HL-60/S4 treated with retinoic acid at 250 ng/mL for 4 days and 3 days (cell line): ENCODE measurements around the gene NME3.

Experiments used
- in situ Hi-C: fragments of 300-500 bp; cut with MboI; formaldehyde crosslinking; loops from 2 replicates; pipeline ENCODE4 v1.7.0; 2022; ENCODE audit warnings: low sequenced_read_pairs

Gene NME3

GRCh38 chr16:1770328-1771187, 785 bp downstream of the NME3 start:
- in situ Hi-C loops = no loop called here

GRCh38 chr16:1769402-1770300, 1.7 kb downstream of the NME3 start:
- in situ Hi-C loops = no loop called here

GRCh38 chr16:1768767-1769401, 2.5 kb downstream of the NME3 start:
- in situ Hi-C loops = no loop called here

GRCh38 chr16:1768061-1768766, 3.1 kb downstream of the NME3 start:
- in situ Hi-C loops = no loop called here

- in situ Hi-C loops = no loop called here
These were observed 4.0 kb downstream of the NME3 start for GRCh38 chr16:1767116-1767994.

- in situ Hi-C loops = no loop called here
These were observed 4.6 kb downstream of the NME3 start for GRCh38 chr16:1766701-1767100.

- in situ Hi-C loops = no loop called here
These were observed 5.1 kb downstream of the NME3 start for GRCh38 chr16:1766231-1766630.

- in situ Hi-C loops = no loop called here
These were observed 5.5 kb downstream of the NME3 start for GRCh38 chr16:1765826-1766225.

- in situ Hi-C loops = no loop called here
These were observed 6.4 kb downstream of the NME3 start for GRCh38 chr16:1764971-1765370.

- in situ Hi-C loops = no loop called here
These were observed 7.5 kb downstream of the NME3 start for GRCh38 chr16:1763521-1764511.

- in situ Hi-C loops = no loop called here
These were observed 8.3 kb downstream of the NME3 start for GRCh38 chr16:1762879-1763520.

GRCh38 chr16:1762196-1762878, 9.0 kb downstream of the NME3 start:
- in situ Hi-C loops = no loop called here

- in situ Hi-C loops = no loop called here
These were observed 9.6 kb downstream of the NME3 start for GRCh38 chr16:1761751-1762150.

GRCh38 chr16:1760911-1761310, 10.4 kb downstream of the NME3 start:
- in situ Hi-C loops = no loop called here

- in situ Hi-C loops = no loop called here
These were observed 11.8 kb downstream of the NME3 start for GRCh38 chr16:1759511-1759910.

GRCh38 chr16:1758923-1759322, 12.4 kb downstream of the NME3 start:
- in situ Hi-C loops = no loop called here

GRCh38 chr16:1757714-1758461, 13.5 kb downstream of the NME3 start:
- in situ Hi-C loops = no loop called here
